Skin of body (tissue), 2 donors: ENCODE data around the gene SFMBT1. TPM values are rescaled to one million over a fixed set of nuclear protein-coding genes. Genes with fewer than 3 reads are reported as not detected.
"Not testable (repeated sequence)": the region's sequence is repeated elsewhere in the genome, so short reads cannot be mapped to it uniquely, and the experiment has no call there.

Source experiments
- DNase-seq: peaks from one replicate; lab custom pipeline; 2025; lab: John Stamatoyannopoulos, UW
- total RNA-seq: library from RNA; depleted of rRNA; stranded (reverse); fragments of >200 nt; gene quantifications from one replicate; pipeline ENCODE4 v1.2.3, GENCODE V29; 2014

The SFMBT1 gene
- total RNA-seq, 1 donor from 2014 or later = 13.2 TPM

DNA sequence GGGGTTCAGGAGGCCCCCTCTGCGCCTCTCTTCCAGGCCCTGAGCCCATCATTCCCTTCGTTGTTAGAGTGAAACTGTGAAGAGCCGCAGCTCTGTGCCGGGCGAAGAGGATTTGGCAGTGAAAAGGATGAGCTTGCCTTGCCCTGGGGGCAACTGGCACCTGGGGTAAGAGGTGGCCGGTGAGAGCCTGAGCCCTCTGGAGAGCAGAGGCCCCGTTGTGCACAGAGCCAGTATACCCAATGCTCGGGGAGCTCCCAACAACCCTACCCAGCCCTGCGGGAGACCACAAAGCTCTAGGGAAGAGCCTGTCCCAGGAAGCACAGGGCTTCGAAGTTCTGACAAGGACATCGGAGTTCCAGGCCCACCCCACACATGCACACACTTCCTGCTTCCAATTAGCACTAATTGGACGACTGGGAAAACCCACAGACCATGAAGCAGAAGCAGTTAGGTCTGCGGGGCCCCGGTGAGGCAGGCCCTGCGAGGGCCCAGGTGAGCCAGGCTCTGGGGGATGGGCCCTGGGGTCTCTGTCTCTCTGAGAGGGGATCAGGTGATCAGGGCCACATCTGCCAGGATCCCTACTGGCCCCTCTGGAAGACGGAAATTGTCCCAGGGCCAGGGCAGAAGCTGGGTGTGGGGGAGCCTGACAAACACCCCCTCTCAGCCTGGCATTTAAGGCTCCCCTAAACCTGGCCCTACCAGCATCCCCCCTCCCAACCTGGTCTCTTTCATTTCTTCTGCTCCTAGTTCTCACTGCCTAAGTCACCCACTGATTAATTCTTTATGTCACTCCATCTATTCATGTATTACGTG, 27.9 kb upstream of the SFMBT1 start:
- DNase-seq = no peak

DNA sequence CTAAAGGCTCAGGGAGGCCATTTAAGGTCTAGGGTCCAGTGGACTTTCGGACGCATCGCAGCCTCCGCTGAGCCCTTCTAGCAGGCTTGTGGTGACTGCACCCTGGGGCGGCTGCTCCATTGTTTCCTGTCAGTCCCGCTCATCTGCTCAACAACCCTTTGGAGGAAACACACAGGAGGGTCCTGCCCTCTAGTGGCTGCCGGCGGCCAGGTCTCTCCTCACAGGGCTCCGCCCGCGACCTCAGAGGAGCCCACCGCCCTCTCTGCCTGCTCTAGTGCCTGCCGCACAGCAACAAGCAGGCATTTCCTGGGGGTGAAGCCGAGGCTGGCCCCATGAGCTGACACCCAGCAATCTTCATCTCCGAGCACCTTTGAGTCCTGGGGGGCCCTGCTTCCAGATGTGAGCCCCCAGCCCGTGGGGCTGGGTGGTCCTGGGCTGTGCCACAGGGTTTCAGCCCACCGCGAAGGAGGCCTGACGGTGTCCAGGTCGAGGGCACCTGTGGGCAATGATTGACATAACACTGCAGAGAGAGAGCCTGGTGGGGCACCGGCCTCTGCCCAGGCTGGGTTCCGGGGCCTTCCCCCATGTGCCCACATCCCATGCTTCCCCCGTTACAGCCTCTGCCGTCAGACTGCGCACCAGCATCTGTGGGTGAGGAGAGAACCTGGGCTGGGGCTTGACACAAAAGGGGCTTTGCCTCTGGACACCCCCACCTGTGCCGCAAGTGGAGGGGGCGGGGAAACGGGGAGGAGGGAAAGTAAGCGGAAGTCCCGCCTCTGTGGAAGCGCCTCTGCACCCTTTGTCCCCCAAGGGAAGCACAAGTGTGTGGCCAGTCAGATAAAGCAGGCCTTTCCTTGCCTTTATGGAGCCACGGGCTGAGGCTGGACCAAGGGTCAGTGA, 27.0 kb upstream of the SFMBT1 start:
- peak; percentile 30 for DNase-seq

DNA sequence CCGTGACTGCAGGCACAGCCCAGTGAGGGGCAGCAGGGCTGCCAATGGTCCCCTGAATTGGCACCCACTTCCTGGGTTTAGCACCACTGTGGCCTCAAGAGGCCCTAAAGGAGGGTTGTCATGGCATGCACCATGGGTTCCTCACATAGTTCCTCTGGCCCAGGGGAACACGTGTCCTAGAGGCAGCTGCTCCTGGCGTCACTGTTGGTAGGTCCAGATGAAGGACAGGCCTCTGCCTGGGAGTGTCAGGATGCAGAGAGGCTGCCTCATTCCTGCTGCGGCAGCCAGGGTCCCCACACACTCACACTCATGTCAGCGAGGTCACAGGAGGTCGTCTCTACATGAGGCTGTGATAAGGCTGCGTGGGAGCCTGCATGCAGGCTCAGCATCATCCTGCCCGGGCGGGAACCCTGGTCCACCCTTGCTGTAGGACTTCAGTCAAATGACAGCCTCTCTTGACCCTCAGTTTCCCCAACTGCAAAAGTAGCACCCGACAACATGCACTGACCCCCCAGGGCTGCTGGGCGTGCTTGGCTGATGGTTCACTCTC, 26.1 kb upstream of the SFMBT1 start:
- DNase-seq = no peak

DNA sequence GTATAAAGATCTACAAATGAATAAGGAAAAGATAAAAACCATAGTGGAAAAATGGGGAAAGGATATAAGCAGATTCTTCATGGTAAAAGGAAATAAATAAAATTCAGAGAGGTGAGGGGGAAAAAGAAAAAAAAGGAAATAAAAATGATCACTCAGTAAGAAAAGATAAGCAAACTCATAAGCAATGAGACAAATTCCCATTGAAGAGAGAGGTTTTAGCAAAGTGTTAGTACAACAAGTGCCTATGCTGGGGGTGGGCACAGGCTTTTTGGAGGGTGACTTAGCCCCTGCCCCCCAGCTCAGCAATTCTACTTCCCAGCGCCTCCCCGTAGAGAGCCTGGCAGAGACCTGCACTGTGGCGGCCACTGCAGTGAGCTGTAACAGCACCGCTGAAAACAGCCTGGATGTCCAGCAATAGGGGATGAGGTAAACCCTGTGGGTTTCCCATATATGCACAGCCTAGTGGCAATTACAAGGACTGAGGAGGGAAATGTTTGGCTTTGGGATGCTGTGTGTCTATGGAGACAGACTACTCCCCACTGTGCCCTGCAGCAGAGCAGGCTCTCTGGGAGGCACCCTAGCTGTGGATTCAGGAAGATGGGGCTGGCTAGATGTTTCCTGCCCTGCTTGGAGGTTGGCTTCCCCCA, 23.7 kb upstream of the SFMBT1 start:
- no peak for DNase-seq

DNA sequence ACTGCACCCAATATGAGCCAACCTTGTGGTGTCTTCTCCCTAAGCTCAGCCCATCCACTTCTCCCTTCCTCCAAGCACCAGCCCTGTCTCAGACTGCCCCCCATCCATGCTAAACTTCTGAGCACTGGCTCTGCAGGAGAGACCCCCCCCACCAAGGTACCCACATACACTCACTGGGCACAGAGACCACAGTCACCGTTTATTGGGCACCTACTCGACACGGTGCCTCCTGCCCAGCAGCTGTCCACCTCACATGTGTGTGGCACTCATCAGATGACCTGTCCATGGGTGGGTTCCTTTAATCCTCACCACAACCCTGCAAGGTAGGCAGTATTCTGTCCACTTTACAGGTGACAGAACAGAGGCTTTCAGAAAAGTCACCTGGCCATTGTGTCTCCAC, 22.3 kb upstream of the SFMBT1 start:
- no peak for DNase-seq

DNA sequence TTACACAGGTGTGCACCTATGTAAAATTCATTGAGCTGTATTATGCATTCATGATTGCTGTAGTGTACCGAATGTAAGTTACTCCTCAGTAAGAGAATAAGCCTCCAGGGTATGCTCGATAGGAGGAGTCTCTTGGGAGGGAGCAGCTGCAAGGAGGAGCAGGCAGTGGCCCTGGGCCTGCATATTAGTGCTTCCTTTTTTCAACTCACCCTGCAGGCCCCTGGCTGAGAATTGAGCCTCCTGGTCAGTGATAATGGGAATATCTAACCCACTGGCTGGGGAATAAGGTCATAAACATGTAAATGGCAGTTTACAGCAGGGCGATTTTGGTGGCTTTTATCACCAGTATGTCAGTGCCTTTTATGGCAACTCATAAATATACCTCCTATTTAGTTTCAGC, 21.7 kb upstream of the SFMBT1 start:
- no peak for DNase-seq

DNA sequence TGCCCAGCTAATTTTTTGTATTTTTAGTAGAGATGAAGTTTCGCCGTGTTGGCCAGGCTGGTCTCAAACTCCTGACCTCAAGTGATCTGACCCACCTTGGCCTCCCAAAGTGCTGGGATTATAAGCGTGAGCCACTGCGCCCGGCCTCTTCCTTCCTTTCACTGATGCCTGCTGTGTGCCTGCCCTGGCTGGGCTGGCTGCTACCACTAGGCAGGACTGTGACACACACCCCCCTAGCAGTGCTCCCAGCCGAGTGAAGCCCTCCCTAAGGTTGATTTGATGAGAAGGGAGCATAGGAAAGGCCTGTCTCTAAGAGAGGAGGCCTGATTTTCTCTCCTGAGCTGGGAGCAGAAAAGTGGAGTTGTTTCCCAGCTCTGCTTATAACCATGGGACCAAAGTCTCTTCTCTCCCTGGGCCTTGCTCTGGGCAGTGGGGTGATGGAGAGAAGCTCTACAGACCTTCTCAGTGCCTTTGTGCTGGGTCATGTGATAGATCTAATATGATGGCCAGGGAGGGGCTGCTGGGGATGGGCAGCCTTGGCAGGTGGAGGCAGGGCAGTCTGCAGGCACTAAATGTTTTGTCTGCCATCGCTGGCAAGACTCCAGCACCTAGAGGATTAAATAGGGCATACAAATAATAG, 20.1 kb upstream of the SFMBT1 start:
- no peak for DNase-seq

DNA sequence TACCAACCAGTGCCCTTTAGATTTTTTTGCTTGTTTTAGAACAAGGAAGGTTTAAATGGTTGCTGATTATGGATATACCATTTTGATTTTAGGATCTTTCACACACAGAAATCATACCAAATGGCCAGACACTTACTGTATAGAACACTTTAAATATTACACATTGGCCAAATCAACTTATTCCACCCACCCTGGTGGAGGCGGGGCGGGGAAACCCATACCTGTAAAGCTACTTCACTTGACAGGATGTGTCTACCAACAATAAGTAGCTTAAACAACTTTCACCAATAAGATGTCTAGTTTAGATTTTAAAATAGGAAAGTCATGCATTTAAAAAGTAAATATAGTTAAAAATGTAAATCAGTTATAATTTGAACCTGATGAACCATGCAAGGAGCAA, 17.0 kb upstream of the SFMBT1 start:
- no peak for DNase-seq

DNA sequence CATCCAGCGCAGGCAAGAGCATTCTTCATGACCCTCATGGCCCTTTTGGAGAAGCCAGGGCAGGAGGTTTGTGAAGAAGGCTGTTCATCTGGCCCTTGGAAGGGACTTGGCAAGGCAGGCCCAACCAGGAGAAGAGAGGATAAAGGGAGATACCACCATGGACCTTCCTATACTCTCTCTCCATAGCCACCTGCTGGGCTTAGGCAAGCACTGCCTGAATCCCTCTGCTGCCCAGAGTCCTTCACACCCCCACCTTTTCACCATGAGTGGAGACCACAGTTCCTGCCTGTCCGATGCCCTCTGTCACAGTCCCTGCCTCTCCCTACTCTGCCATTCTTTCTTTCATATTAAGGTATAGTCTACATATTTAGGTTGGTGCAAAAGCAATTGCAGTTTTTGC, 10.6 kb upstream of the SFMBT1 start:
- no peak for DNase-seq

DNA sequence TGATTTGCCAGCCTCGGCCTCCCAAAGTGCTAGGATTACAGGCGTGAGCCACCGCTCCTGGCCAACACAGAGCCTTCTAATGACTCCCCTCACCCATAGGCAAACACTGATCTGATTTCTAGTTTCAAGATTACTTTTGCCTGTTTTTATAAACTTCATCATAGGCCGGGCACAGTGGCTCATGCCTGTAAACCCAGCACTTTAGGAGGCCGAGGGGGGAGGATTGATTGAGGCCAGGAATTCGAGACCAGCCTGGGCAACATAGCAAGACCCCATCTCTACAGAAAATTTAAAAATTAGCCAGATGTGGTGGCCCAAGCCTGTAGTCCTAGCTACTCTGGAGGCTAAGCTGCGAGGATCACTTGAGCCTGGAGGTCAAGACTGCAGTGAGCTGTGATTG, 8.4 kb upstream of the SFMBT1 start:
- DNase-seq = not testable (repeated sequence)

DNA sequence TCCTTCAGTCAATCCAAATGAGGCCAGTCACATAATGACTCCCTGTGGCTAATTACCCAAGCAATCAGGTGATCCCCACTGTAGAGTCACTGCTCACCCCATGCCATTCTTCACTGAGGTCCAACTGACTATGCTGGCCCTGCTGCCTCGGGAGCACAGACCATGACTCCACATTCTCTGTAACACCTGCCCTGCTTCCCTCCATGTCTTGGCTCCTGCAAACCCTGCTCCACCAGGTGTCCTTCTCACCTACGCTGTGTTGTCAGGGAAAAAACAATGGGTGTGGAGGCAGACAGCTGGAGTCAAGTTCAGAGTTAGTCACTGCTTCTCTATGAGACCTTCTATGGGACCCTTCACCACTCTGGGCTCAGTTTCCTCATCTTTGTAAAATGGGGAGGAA, 6.1 kb upstream of the SFMBT1 start:
- DNase-seq = no peak

DNA sequence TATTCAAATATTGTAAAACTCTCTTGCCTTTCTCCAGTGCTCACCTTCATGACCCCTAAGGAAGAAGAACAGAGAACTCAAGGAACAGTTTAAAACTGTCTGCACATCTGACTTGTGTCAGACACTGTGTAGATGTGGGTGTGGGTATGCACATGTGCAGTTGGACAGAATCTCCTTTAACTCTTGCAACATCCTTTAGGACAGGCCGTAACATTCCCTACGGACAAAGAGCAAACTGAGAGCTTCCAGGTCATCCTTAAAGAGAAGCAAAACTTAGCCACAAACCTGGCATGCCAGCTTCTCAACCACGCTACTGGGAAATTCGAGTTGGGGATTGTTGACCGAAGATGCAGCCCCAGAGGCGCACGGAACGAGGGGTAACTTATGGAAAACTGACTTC, 4.1 kb upstream of the SFMBT1 start:
- no peak for DNase-seq

DNA sequence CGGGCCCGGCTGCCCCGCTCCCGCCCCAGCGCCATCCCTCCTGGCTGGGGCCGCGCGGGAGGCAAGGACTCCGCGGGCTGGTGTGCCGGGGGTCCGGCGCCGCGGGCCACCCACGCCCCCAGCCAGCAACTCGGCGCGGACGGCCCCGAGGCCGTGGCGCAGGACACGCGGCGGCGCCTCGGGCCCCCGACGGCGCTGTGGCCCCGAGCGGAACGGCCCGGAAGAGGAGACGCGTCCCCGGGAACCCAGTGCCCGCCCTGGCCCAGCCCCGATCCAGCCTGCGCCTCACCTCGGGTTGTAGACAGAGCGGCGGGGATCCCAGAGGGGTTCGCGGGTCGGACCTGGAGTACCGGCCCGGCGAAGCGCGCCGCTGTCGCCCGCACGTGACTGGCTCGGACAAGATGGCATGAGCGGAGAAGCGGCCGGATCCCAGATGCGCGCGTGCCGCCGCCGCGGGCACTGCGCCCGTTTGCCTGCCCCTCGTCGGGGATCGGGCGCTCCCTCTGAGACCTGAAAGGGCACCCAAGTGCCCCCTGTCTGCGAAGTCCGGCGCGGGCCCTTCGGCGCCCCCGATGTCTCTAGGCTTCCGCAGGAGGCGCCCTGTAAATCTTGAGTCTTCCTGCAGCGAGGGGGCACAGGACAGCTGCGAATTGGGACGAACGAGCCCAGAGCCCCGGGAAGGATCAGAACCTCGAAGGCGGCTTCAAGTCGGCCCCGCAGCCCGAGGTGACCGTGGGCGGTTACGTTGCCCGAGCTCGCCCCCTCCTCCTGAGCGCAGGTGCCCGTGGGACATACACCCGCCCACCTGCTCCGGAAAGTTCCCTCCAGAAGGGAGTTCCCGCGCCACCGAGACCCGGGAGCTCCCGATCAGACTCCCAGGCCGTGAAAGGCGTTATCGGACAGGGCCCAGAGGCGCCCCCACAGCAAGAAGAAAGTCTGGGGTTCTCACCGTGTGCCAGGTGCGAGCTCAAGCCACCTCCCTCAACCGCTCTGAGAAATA, 598 bp upstream of the SFMBT1 start:
- no peak for DNase-seq

DNA sequence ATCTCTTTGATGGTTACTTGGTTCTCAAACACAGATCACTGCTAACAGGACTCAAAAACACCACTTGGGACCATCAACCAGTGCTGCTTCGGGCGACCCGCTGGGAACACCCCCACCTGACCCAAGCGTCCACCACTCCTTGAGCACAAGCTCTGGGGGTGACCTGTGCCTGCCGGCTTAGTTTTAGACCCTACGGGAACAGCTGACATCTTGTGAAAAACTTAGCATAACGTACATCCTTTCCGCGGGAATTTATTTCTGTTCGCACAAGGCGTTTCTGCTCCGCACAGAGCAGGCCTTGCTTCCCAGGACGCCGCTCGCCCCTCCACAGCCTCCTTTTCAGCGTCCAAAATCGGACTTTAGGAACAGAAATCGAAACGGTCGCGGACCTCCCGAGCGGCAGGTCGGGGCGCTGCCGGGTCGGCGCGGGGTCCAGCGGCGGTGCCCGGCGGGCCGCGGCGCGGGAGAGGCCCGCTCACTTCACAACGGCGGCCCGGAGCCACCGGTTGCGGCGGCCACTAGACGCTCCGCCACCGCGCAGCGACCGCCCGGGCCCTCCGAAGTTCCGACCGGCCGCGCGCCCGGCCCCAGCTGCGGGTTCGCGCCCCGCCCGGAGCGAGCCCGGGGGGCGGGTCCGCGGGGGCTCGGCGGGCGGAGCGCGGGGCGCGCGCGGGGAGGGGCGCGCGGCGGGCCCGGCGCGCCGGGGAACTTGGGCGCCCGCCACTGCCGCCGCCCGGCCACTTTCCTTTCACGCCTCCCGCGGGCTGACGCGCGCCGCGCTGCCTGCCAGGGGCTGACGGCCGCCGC, 959 bp downstream of the SFMBT1 start:
- peak; percentile 49 for DNase-seq

DNA sequence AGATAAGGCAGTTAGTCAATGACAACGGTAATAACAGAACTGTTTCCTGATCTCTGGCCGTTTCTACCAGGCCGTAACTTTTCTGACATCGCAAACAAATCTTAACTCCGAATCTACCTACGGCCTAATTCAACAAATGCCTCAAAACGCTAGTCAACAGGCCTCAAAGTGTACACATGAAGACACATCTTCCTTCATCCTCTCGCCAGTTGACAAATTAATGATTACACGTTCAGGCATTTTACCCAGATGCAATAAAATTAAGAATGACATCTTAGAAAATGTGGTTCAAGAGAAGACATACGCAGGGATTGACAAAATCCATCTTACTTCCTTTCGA, 1.5 kb downstream of the SFMBT1 start:
- no peak for DNase-seq

DNA sequence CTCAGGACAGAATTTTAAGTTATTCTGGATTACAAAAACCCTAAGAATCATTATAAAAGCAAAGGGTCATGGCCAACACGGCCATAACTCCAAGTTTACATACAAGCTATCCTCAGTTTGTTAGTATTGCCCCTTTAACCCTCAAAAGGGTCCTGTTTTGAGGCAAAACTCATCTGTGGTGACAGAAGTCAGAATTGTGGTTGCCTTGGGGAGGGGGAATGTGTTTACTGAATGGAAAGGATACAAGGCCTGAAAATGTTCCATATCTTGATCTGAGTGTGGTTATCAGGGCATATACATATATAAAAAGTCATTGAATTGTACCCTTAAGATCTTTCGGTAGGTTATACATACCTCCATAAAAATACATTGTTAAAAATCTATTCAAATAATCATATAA, 2.1 kb downstream of the SFMBT1 start:
- DNase-seq = no peak

DNA sequence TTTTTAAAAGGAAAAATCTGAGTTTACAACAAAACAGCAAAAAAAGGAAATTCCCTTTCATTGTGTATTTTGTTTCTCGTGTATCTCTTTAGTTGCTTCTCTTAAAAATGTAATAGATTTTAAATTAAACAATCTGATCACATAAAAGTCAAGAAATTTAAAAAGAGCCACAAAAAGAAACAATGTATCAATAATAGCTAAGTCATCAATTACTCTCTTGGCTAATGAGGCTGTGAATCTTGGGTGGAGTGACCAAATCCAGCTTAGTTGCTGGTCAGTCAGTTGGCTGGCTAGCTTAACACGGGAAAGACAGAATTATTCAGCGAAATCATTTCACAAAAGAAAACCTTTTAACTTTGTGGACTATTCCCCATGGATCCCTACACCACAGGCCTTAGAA, 3.2 kb downstream of the SFMBT1 start:
- no peak for DNase-seq

DNA sequence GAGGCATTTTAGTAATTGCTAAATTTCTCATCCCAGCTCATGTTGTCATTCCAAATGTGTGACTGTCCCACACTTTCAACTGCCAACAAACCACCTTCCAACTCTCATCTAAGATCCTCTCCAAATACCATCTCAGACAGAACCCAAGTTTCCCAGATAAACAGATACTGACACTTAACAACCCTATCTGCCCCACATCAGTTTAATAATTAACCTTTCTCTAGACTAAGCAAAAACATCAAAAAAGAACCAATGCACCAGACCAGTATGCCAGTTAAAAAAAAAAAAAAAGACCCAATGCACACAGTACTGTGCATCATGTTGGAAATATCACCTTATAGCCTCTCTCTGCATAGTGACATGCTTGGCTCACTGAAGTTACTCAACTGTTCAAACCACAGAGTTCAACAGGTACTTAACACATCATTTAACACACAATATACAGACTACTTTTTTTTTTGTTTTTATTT, 5.5 kb downstream of the SFMBT1 start:
- no peak for DNase-seq

DNA sequence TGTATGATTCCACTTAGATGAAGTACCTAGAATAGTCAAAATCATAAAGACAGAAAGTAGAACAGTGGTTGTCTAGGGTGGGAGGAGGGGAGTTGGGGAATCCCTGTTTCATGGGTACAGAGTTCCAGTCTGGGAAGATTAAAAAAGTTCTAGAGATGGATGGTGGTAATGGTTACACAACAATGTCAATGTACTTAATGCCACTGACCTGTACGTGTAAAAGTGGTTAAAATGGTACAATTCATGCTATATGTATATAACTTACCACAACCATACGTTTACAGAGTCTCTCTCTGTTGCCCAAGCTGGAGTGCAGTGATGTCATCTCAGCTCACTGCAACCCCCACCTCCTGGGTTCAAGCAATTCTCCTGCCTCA, 6.5 kb downstream of the SFMBT1 start:
- no peak for DNase-seq
